Measurements from ENCODE around the gene SLC25A28.

- TF ChIP-seq, protein P1, sequence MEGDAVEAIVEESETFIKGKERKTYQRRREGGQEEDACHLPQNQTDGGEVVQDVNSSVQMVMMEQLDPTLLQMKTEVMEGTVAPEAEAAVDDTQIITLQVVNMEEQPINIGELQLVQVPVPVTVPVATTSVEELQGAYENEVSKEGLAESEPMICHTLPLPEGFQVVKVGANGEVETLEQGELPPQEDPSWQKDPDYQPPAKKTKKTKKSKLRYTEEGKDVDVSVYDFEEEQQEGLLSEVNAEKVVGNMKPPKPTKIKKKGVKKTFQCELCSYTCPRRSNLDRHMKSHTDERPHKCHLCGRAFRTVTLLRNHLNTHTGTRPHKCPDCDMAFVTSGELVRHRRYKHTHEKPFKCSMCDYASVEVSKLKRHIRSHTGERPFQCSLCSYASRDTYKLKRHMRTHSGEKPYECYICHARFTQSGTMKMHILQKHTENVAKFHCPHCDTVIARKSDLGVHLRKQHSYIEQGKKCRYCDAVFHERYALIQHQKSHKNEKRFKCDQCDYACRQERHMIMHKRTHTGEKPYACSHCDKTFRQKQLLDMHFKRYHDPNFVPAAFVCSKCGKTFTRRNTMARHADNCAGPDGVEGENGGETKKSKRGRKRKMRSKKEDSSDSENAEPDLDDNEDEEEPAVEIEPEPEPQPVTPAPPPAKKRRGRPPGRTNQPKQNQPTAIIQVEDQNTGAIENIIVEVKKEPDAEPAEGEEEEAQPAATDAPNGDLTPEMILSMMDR (IDR thresholded peaks at IDR 0.05): no peak
- no peak for TF ChIP-seq POLR2A (IDR thresholded peaks at IDR 0.05)
Observed at GRCh38 chr10:99633832-99634231, 13.6 kb upstream of the SLC25A28 start.
